Measurements from ENCODE around the gene RPSA. TPM values are rescaled to one million over a fixed set of nuclear protein-coding genes. Genes with fewer than 3 reads are reported as not detected.

RPSA gene
- total and polyA plus RNA-seq, 9 of the 15 experiments (the other 6 are each of a cell fraction or from before 2014, with no cell fraction given), result 2,290 to 4,272 (median 2,730) TPM

DNA sequence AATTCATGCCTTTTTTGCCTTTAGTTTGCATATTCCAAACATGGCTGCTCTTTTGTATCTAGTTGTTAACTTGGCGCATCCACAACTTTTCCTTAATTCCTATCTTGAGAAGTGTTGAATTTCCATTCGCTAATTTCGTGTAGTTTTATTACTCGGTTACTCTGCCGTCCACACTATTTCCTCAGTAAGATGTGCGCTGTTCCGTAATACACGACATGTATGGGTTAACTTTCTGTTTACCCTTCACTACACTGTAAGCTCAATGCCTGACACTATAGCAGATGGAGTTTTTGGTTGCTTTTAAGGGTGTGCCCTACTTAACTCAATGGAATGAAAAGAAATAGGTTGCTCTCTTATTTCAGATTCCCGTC is 724 bp downstream of the RPSA start:
- H3K79me2 ChIP-seq (ENCODE audit: control insufficient read depth, insufficient read depth, low read length), result peaks cover 63% of the 10 kb centered on the region
- peak overlapping the region; percentile 96 for H3K4me2 ChIP-seq (ENCODE audit: insufficient read depth, low read length)
- in situ Hi-C loops (cut with MboI) (loop anchor here (10.0 to 25.0 kb wide), 2 partner anchors 898 to 1055 kb away; partner anchors contain the start of genes EIF1B and RPL14), intact Hi-C loops (cut with micrococcal nuclease) (loop anchor here (5.0 to 10.0 kb wide), 3 partner anchors 35 to 898 kb away; partner anchors contain the start of gene EIF1B)
- peaks cover 22% of the 10 kb centered on the region for H4K20me1 ChIP-seq (replicated peaks; ENCODE audit: control insufficient read depth, insufficient read depth, low read length)
- ChIA-PET POLR2A (interaction anchor here (0.6 to 6.1 kb wide), 21 partner anchors 9 to 1118 kb away, joined by 3 to 45 read pairs (median 4); partner anchors contain the start of genes GORASP1, TTC21A and ZNF621), CTCF (ENCODE audit: low intra/inter-chr PET ratio) (interaction anchor here (1.0 to 1.7 kb wide), 2 partner anchors 91 to 773 kb away, joined by 4 to 6 read pairs; no protein-coding TSS in a partner anchor)
- FAIRE-seq (no peak), DNase-seq (ENCODE audit: extremely low read depth in 1 of 4, low spot score in 3 of 4) (peak in 1 of 4 experiments; percentile 15), ATAC-seq (no peak)
- BruUV-seq (replicated peaks), result no TSS peak
- H2AFZ ChIP-seq (ENCODE audit: low read depth, low read length), result peak overlapping the region; percentile 52; the same call in 1 of the 2 replicates
- peaks cover 18 to 29% of the 10 kb centered on the region in 2 experiments; a peak in 4 of 5 replicates for H3K4me1 ChIP-seq (replicated peaks in 1 of 2; ENCODE audit: control insufficient read depth in 2 of 2, insufficient read depth in 2 of 2, low read length in 2 of 2)
- H3K9ac ChIP-seq (ENCODE audit: insufficient read depth in 1 of 2, low read depth in 2 of 2, low read length in 2 of 2), result peak overlapping the region; percentile 94 to 97
- WGBS (ENCODE audit: insufficient coverage, low coverage, missing lambda C conversion rate), result under 1% methylated on average over 9 of the region's 9 CpGs
- H3K4me3 ChIP-seq, result peak overlapping the region; percentile 61
- H3K27me3 ChIP-seq (ENCODE audit: control insufficient read depth in 2 of 2, insufficient read depth in 2 of 2, low read length in 2 of 2), result no peaks in the 10 kb centered on the region
- peak overlapping the region; percentile 91 for H3K27ac ChIP-seq (ENCODE audit: extremely low read depth, low read depth, low read length)
- no peaks in the 10 kb centered on the region for H3K9me1 ChIP-seq (ENCODE audit: control insufficient read depth, insufficient read depth, low read length)
- H3K9me3 ChIP-seq (replicated peaks; ENCODE audit: control insufficient read depth, insufficient read depth, low read depth, low read length), result no peaks in the 10 kb centered on the region
- H3K36me3 ChIP-seq (ENCODE audit: control insufficient read depth, insufficient read depth, low read length), result peaks cover 54% of the 10 kb centered on the region
- TF ChIP-seq HMG20B (CRISPR knock-in tag; IDR thresholded peaks at IDR 0.05), result 0 out of 2 replicates have a peak, but pooled peaks have one; percentile 63
- no peak for TF ChIP-seq ZSCAN29 (IDR thresholded peaks at IDR 0.05)
- TF ChIP-seq, protein P1, sequence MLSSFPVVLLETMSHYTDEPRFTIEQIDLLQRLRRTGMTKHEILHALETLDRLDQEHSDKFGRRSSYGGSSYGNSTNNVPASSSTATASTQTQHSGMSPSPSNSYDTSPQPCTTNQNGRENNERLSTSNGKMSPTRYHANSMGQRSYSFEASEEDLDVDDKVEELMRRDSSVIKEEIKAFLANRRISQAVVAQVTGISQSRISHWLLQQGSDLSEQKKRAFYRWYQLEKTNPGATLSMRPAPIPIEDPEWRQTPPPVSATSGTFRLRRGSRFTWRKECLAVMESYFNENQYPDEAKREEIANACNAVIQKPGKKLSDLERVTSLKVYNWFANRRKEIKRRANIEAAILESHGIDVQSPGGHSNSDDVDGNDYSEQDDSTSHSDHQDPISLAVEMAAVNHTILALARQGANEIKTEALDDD (IDR thresholded peaks at IDR 0.05), result no peak
- 0 out of 2 replicates have a peak, but pooled peaks have one; percentile 4 for TF ChIP-seq DNMT1 (IDR thresholded peaks at IDR 0.05)
- no peak for TF ChIP-seq SIX5 (IDR thresholded peaks at IDR 0.05; ENCODE audit: borderline replicate concordance in 1 of 2, insufficient read depth in 1 of 2, low read depth in 1 of 2, low read length in 2 of 2)
- TF ChIP-seq NFXL1 (CRISPR knock-in tag; IDR thresholded peaks at IDR 0.05), result no peak
- TF ChIP-seq ZNF644 (tag; IDR thresholded peaks at IDR 0.05; ENCODE audit: low read depth), result peak; percentile 8; the same call in 1 of the 2 replicates
- TF ChIP-seq ZNF384 (IDR thresholded peaks at IDR 0.05; ENCODE audit: low read depth, low read length), result no peak
- TF ChIP-seq, protein P2, sequence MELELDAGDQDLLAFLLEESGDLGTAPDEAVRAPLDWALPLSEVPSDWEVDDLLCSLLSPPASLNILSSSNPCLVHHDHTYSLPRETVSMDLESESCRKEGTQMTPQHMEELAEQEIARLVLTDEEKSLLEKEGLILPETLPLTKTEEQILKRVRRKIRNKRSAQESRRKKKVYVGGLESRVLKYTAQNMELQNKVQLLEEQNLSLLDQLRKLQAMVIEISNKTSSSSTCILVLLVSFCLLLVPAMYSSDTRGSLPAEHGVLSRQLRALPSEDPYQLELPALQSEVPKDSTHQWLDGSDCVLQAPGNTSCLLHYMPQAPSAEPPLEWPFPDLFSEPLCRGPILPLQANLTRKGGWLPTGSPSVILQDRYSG (tag; conservative IDR thresholded peaks at IDR 0.05; ENCODE audit: low read depth), result no peak
- 0 out of 2 replicates have a peak, but pooled peaks have one; percentile 11 for TF ChIP-seq NR1H2 (CRISPR knock-in tag; IDR thresholded peaks at IDR 0.05)
- TF ChIP-seq XRCC4 (IDR thresholded peaks at IDR 0.05; ENCODE audit: extremely low read depth, insufficient read depth, insufficient read length), result no peak
- TF ChIP-seq, protein P3, sequence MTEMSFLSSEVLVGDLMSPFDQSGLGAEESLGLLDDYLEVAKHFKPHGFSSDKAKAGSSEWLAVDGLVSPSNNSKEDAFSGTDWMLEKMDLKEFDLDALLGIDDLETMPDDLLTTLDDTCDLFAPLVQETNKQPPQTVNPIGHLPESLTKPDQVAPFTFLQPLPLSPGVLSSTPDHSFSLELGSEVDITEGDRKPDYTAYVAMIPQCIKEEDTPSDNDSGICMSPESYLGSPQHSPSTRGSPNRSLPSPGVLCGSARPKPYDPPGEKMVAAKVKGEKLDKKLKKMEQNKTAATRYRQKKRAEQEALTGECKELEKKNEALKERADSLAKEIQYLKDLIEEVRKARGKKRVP (CRISPR knock-in tag; IDR thresholded peaks at IDR 0.05), result no peak
- TF ChIP-seq U2AF1 (optimal IDR thresholded peaks at IDR 0.05; ENCODE audit: low read depth, low read length), result no peak
- TF ChIP-seq RBM34 (IDR thresholded peaks at IDR 0.05; ENCODE audit: borderline replicate concordance, insufficient read depth, low read length), result no peak
- TF ChIP-seq CCNT2 (IDR thresholded peaks at IDR 0.05; ENCODE audit: borderline replicate concordance, extremely low read depth, insufficient read length, low read depth, low read length), result no peak
- TF ChIP-seq, protein P4, sequence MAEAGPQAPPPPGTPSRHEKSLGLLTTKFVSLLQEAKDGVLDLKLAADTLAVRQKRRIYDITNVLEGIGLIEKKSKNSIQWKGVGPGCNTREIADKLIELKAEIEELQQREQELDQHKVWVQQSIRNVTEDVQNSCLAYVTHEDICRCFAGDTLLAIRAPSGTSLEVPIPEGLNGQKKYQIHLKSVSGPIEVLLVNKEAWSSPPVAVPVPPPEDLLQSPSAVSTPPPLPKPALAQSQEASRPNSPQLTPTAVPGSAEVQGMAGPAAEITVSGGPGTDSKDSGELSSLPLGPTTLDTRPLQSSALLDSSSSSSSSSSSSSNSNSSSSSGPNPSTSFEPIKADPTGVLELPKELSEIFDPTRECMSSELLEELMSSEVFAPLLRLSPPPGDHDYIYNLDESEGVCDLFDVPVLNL (CRISPR knock-in tag; IDR thresholded peaks at IDR 0.05; ENCODE audit: low read depth), result no peak
- TF ChIP-seq ZNF77 (CRISPR knock-in tag; IDR thresholded peaks at IDR 0.05), result no peak
- no peak for TF ChIP-seq ESRRB (CRISPR knock-in tag; IDR thresholded peaks at IDR 0.05; ENCODE audit: borderline replicate concordance)
- no peak for TF ChIP-seq XRCC3 (IDR thresholded peaks at IDR 0.05)
- TF ChIP-seq FOXJ3 (CRISPR knock-in tag; IDR thresholded peaks at IDR 0.05), result no peak
